GM19397 (cell line): ENCODE measurements around the gene KRT37.
"Not testable (repeated sequence)": the region's sequence is repeated elsewhere in the genome, so short reads cannot be mapped to it uniquely, and the experiment has no call there.

Source experiments
- ATAC-seq: cut with Tn5 transposase; IDR thresholded peaks from one replicate; pipeline ENCODE4 v1.9.1; 2021; ENCODE audit warnings: mild to moderate bottlenecking, moderate library complexity; ENCODE audit not compliant: unreplicated experiment

KRT37 gene

DNA sequence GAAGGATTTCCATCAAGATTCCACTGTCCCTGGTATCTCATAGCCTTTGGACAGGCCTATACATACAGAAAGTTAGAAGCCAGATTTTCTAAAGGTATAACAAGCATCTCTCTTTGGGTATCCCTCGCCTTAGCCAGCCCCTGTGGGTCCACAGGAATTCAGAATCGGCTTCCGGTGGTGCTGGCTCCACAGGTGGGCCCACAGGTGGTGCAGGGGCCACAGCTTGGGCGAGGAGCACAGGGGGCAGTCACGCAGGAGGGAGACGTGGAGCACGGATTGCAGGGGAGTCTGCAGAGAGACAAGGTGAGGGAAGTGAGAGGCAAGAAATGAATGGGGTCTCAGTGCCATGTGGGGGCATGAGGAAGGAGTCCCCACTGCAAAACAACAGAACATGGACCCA is 12.9 kb upstream of the KRT37 start:
- no peak for ATAC-seq

DNA sequence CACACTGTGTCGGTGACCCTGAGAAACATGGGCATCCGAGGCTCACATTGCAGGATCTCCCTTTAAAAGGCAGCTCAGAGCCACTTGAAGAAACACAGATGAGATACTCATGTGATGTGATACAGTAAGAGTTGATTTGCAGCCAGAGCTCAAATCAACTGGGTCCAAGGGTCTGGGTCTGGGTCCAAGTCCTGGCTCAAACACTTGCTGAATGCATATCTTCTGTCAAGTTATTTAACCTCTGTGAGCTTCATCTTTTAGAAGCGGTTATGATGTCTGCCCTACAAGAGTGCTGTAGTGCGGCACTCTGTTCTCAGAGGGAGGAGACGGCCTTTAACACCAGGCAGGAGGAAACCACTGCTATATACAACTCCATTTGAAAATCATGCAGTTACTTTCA is 10.0 kb upstream of the KRT37 start:
- no peak for ATAC-seq

DNA sequence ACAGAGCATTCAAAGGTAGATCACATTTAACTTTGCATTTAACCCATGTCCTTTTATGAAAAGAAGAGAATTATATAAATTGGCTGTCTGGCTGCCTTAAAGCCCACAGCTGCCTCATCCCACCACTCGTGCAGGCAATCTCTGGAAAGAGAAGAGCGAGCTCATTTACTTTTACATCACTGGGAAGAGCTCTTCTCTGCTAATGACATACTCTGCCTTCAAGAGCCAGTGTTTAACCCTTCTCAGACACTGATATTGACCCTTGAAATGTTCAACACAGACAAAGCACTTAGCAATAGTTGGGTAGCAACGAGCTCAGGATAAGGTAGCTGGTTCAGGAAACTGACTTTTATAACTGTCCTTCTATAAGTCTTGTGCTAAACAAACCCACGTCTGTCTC is 9.6 kb upstream of the KRT37 start:
- no peak for ATAC-seq

DNA sequence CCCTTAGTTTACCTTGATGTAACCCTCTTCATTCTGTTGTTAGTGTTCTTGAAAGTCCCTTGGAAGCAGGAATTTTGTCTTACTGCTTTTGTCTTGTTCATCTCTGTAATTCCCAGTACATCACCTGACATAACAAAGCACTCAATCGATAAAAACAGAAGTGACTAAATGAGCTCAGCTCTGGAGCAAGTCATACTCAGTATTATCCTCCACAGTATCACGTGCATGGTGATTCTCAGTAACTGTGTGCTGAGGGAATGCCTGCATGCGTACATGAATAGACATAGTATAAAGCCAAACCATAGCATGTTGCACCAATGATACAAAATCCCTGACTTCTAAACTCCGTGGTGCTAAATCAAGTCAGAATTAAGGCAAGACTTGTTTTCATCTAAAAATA is 9.2 kb upstream of the KRT37 start:
- no peak for ATAC-seq

DNA sequence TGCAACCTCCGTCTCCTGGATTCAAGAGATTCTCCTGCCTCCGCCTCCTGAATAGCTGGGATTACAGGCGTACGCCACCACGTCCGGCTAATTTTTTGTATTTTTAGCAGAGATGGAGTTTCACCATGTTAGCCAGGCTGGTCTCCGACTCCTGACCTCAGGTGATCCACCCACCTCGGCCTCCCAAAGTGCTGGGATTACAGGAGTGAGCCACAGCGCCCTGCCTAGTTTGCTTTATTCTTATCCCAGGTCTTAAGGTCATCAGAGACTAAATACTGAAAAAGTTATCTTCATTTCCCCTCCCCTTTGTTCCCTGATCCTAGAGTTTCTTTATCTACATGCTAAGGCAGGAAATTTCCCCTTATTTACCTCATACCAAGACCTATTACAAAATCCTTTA is 6.0 kb upstream of the KRT37 start:
- not testable (repeated sequence) for ATAC-seq

DNA sequence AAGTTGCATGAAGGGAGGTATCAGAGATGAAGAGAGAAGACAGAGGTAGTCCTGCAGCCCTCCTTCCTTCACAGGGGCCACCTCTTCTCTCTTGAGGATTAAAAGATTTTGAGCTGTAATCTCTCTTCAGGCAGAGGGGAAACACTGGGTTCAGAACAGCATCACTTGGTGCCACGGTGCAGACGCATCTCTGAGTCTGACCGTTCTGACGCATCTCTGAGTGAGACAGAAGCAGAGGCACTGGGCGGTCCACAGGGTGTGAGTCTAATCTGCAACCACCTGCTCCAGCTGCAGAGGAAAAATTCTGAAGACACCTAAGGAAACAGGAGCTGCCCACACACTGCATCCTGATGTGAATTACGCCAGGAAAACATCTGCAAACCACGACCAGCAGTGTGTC is 5.3 kb upstream of the KRT37 start:
- no peak for ATAC-seq

DNA sequence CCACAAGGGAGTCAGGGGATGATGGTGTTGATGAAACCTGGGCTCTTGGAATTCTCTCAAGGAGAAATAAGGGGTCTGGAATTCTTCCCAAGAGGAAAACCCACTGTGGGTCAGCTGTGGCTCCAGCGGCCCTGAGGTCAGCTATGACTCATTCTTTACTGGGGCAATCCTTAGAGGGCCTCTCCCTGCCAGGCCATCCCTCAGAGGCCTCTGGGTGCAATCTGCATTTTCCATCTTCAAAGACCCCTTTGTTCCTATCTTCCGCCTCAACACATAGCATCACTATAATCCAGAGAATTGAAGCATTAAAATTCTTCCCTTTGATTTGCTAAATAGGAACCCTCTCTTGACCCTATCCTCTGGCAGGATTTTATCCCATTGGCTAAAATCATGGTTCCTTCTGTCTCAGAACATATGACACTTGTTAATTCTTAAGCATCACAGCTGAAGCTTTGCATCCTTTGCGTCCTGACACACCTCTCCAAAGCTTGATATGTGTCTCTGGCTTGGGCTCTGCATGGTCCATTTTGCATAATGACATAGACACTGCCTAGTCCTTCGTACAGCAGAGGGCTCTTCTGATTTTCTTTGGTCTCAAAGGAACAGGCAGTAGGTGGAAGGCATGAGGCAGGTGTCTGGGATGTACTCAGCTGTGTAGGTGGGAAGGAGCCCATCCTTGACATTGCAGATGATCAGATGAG is 4.4 kb upstream of the KRT37 start:
- no peak for ATAC-seq

DNA sequence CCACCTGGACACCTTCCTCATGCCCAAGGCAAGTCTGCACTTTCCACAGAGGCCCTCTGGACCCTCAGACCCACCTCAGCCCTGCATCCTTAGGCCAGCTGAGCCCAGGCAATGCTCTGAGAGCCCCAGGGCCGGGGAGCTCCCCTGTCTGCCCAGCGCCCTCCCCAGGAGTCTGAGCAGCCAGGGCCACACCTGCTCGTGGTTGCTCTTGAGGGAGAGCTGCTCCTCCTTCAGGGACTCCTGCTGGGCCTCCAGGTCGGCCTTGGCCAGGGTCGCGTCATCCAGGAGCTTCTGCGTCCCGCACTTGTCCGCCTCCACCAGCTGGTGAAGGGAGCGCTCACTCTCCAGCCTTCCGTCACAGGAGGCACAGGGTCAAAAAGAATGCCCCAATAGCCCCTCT is 1.8 kb downstream of the KRT37 start:
- not testable (repeated sequence) for ATAC-seq

DNA sequence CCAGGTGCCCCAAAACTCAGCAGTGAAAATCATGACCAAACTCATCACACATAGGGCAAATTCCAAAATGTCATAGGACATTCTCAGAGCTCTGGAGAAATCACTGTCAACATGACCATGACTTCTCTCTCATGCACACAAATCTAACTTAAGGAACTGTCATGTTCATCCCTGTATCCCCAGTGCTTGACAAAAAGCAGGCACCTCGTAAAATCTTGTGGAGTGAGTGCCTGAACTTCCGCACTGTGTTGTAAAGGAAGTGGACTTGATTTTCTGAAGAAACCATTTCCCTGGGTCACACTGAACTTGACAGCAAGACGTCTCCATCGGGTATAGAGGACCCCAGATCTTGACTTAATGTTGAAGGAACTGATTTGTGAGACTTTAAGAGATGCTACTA is 2.8 kb downstream of the KRT37 start:
- no peak for ATAC-seq

DNA sequence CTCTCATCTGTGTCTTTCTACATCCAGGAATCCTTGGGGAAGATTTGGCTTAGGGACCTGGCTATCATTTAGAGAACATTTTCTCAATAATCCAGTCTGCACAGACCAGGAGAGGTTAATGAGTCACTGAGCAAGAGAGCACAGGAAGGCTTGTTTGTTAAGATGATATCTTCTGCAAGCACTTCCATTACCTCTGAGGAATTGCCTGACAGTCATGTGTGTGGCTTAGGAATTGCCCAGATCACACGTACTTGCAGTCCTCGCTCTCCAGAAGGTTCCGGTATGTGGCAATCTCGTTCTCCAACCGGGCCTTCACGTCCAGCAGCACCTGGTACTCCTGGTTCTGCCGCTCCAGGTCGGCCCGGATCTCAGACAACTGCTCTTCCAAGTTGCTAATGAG is 3.3 kb downstream of the KRT37 start:
- ATAC-seq = no peak

DNA sequence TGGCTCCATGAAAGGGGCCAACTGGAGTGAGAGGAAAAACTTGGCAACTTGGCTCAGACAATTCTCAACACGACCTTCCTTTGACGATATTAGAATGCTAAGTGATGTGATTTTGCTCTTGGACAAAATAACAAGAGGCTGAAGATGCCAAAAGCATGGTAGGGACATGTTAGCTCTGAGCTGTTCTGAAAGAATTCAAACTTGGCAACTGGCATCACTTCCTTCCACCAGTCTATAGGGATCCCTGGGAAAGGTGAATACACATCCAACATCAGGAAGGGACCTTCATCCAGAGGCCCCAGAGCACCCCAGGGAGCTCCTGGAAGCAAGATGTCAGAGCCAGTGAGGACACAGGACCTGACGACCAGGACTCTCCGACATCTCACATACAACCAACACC is 4.3 kb downstream of the KRT37 start:
- no peak for ATAC-seq

DNA sequence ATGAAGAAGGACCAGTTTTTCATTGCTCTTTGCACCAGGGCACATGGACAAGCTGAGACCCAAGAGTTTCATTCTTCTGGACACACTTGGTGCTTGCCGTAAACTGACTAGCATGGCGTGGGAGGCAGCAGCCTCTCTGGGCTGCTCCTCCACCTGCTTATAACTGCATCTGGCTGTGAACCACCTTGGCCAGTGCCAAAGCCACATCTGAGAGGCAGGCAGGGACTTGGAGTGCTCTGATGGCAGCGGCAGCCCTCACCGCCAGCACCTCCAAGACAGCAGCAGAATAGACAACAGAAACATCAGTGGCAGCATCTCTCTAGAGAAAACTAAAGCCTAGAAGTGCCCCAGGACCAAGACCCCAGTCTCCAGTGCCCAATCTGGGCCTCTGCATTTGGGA is 4.7 kb downstream of the KRT37 start:
- ATAC-seq = no peak

DNA sequence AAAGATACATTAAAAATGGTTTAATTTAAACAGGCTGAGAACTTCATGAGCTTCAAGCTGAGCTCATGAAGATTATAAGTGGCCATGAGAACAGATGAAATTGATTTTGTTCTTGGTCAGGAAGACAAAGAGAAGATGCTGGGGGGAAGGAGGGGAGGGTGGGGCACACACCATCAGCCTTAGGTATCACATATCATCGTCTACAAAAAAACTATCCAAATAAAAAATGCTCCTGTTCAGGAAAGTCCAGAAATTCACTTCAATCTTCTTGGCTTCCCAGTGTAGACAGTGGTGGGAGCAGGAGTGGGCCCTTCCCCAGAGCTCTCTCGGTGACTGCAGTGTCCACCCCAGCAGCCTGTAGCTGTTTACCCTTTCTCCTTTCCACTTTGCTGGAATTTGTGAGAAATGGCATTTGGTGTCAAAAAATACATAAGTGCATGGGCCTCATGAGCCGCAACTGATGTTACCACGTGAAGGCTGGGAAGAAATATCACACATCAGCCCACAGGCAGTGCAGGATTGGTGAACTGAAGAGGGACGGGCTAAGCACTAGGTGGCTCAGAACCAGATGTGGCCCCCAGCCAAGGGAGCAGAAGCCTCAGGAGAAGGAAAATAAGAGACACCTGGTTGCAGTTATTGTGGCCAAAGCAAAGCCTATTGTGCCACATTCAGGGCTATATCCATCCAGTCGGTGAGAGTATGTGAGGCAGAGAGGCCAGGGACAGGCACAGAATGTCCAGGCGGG is 6.1 kb downstream of the KRT37 start:
- ATAC-seq = no peak

DNA sequence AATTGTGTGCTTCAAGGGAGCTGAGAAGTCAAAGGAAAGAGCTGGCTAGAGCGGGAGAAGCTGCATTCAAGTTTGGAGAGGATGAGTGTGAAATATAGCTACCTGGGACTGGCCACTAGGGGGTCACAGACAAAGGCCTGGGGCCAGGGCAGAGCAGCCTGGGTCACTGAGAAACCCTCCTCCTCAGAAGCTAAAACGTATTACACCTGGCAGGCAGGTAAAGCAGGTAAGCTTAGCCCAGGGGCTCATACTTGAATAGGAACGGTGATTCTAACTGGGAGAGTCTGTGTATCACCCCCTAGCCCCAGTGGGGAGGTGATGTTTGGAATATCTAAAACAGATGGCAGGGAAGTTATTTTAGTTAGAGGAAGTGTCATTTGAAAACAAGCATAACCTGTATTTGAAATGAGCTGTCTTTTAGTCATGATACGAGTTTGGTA is 6.8 kb downstream of the KRT37 start:
- no peak for ATAC-seq

DNA sequence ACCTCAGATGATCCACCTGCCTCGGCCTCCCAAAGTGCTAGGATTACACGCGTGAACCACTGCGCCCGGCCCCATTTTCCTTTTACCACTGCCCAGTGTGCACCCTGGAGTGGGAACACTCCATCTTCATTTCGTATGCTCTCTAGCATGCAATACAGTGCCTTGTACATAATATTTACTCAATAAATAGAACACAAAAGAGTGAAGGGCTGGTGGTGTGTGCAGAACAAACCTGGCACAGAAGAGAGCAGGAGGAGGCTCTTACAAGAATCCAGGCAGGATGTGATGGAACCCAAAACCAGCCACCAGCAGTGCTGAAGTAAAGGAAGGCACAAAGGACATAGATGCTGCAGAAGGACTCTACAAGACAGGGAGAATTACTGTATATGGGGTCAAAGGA is 7.3 kb downstream of the KRT37 start:
- no peak for ATAC-seq

DNA sequence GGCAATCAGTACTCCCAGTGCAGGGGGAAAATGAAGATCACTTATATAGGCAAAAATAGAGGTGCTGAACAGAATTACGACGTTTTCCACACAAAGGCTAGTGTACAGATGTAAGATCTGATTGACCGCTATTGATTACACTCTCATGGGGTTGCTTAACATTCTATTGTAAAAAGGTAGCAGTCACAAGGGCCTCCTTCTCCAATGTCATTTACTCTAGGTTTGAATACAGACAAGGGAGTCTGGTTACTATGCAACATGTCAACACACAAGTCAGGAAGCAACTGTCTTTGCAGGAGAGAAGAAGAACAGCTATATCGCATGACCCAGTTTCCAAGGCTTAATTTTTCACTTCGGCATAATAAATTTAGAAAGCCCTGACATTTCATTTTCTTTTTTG is 7.9 kb downstream of the KRT37 start:
- no peak for ATAC-seq

DNA sequence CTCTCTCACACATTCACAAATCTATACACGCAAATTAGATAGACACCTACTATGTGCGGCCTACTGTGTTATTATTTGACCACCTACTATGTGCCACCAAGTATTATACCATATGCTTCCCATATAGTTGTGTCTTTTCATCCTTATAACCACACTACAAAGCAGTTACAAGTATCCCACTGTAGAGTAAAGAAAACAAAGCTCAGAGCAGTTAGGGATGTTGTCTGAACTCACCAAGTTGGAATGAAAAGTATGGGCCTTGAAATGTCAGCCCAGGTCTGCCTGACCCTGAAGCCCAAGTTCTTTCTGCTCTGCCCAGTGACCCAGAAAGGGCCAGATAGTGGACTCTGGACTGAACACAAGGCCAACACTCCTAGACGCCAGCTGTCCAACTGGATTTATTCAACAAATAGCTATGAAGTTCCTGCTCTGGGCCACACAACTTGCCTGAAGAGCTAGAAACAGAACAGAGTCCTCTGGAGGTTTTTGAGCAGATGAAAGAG is 8.5 kb downstream of the KRT37 start:
- no peak for ATAC-seq

DNA sequence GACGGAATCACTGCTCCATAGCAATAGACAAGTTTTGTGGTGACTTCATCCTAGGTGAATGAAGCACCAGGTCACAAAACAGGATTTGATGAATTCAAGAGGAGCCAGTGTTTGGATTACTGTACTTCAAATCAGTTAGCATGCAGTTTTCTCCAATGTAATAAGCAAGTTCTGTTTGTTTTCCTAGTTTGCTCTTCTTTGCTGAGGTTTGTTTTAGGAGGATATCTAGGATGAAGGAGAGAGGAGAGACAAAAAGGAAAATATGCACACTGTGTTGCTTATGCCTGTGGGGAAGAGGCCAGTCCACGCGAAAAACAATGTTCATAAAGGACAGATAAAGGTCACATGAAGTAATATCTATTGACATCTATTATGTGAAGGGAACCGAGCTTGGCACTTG is 9.0 kb downstream of the KRT37 start:
- no peak for ATAC-seq

DNA sequence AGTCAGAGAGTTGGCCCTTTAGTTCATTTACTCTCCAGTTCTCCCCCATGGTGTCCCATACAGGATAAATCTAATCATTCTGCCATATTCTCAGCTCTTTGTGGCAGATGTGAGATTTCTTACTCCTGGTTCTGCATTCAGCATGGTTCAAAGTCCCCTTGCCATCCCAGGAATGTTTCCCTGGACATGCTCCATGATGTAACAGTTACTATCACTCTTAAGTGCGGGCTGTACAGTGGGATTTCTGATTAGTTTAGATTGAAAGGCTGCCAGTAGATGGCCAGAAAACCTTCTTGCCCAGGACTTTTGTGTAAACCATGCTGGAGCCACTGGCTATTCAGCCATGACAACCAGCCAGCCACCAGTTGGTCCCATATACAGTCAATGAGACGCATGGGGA is 10.4 kb downstream of the KRT37 start:
- no peak for ATAC-seq

DNA sequence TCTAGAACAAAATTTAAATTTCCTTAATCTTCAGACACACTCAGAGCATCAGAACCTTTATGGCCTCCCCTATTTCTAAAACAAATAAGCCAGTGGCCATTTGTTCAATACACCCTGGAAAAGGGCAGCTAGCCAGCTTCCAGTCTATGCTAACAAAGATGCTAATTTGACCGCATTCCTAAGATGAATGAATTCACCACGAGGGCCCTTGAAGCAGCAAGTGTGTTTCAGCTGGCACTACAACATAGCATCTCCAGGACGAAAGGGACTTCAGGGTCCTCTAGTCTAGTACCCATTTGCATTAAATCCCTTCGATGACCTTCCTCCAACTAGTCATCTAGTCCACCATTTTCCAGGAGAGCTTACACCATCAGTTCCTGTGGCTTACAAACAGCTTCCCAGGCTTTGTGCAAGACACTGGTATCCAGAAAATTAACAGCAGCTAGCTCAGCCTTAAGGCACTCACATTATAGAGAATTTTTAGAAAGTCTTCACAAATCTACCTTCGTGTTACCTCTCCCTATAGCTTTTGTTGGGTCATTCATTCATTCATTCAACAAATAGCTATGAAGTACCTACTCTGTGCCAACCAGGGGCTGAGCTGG is 10.9 kb downstream of the KRT37 start:
- no peak for ATAC-seq

DNA sequence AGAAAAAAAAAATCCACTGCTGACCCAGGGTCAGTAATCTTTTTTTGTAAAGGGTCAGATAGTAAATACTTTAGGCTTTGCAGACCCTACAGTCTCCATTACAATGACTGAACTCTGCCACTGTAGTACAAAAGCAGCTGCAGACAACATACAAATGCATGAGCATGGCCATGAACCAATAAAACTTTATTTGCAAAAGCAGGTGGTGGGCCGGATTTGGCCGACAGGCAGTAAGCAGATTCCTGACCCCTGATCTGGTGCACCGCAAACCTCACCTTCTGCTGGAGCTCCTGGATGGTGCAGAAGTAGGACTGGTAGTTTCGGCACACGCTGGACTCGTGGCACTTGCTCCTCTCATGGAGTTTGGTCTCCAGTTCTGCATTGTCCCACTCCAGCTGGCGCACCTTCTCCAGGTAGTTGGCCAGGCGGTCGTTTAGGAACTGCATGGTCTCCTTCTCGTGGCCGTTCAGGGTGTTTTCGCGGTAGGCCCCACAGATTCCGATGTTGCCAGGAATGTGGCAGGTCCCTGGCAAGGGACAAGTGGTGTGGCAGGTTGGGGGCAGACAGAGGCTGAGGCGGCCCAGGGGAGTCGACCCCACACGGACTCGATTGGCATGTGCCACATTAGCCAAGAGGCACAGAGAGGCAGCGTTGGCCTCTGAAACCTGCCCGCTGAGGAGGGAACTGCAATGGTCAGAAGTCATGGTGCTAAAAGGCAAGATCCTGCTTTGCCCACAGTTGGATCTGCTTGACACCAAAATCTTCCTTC is 13.1 kb downstream of the KRT37 start:
- no peak for ATAC-seq
